ENCODE measurements around the gene NRXN3. TPM values are rescaled to one million over a fixed set of nuclear protein-coding genes. Genes with fewer than 3 reads are reported as not detected.

NRXN3 gene
- total RNA-seq, 2 experiments from 2014 or later = not detected

DNA sequence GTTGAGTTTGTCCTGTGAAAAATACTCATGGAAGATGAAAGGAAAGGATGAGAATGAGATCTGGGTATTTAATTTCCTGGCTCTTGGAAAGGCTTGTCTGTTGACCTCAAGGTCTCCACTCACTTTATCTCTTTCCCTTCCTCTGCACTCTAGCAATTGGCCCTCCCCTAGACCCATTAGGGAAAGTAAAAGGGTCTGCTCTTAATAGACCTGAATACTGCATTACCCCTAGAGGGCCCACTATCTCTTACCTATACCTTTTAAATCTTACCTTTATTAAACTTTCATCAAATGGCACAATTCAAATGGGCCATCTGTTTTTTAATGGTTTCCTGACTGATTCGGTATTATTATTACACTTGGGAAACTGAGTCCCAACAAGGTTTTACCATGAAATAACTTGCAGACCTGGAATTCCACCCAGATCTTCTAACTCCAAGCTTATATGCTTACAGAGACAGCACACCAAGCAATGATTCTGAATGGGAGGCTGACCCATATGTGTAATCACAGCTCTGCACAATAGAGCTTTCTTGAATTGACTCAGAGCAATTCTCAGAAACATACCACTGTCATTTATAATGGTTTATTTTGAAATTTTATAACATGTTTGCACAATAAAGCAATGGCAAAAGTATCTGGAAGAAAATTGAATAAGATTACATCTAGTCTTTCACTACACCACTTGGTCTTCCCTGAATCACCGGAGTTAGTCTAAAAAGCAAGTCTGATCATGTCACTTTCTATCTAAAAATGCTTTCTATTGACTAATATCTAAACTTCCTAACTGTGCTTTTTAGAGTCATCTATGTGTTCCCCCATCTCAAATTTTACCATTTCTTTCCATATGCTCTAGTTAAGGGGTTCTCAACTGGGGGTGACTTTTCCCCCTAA is 618.5 kb downstream of the NRXN3 start:
- Histone ChIP-seq H2AFZ (ENCODE audit: low read length) (no peak overlapping the region), H3K36me3 (ENCODE audit: insufficient read depth, low read length) (no peaks in the 10 kb centered on the region), H3K4me2 (ENCODE audit: low read length) (no peak overlapping the region), H3K9me2 (ENCODE audit: insufficient read depth, low read length) (no peaks in the 10 kb centered on the region), H3K4me3 (ENCODE audit: low read depth, low read length, poor library complexity, severe bottlenecking) (no peak overlapping the region), H4K20me1 (ENCODE audit: insufficient read depth, low read length) (no peaks in the 10 kb centered on the region), H3K79me2 (ENCODE audit: insufficient read depth, low read depth, low read length) (no peaks in the 10 kb centered on the region), H3K9me3 (ENCODE audit: low read length) (no peaks in the 10 kb centered on the region), H3K4me1 (ENCODE audit: insufficient read depth, low read length, poor library complexity, severe bottlenecking) (no peaks in the 10 kb centered on the region), H3K27ac (ENCODE audit: low read depth, low read length, poor library complexity, severe bottlenecking) (no peak overlapping the region)
- ChIA-PET CTCF (ENCODE audit: unreplicated experiment) (no interaction called here), POLR2A (no interaction called here)
- intact Hi-C loops (cut with micrococcal nuclease; ENCODE audit: unreplicated experiment) = no loop called here
- BruUV-seq (replicated peaks) = no TSS peak
- no peak for DNase-seq (ENCODE audit: low spot score)
- no peak for TF ChIP-seq CTCF (conservative IDR thresholded peaks at IDR 0.05; ENCODE audit: low read length)
- no peak for TF ChIP-seq EZH2phosphoT487 (IDR thresholded peaks at IDR 0.05; ENCODE audit: borderline replicate concordance, low read depth, low read length)

DNA sequence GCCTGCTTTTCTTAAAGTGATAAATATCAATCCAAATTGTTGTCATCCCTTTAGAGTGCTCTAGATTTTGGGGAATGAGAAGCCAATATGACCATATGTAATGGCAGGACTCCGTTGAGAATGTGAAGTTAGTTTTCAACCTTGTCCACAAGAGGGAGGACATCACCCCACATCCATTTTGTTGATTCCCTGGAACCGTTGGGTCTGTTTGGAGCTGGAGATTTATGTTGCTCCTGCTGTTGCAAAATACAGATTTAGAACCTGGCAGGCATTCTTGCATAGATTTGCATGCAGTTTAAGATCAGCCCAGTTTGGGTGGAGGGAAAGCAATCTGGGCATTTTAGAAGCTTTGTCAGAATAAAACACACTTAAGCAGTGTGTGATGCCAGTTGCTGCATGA is 620.1 kb downstream of the NRXN3 start:
- BruUV-seq (replicated peaks) = no TSS peak
- no peak for DNase-seq (ENCODE audit: low spot score)
- intact Hi-C loops (cut with micrococcal nuclease; ENCODE audit: unreplicated experiment) = no loop called here
- CTCF ChIA-PET (ENCODE audit: unreplicated experiment) = no interaction called here
- no peaks in the 10 kb centered on the region for H3K36me3 ChIP-seq (ENCODE audit: insufficient read depth, low read length)
- no peaks in the 10 kb centered on the region for H3K9me3 ChIP-seq (ENCODE audit: low read length)
- POLR2A ChIA-PET = no interaction called here
- no peaks in the 10 kb centered on the region for H4K20me1 ChIP-seq (ENCODE audit: insufficient read depth, low read length)
- H3K9me2 ChIP-seq (ENCODE audit: insufficient read depth, low read length) = no peaks in the 10 kb centered on the region
- no peak overlapping the region for H3K4me2 ChIP-seq (ENCODE audit: low read length)
- no peak overlapping the region for H2AFZ ChIP-seq (ENCODE audit: low read length)
- TF ChIP-seq EZH2phosphoT487 (IDR thresholded peaks at IDR 0.05; ENCODE audit: borderline replicate concordance, low read depth, low read length) (no peak), CTCF (conservative IDR thresholded peaks at IDR 0.05; ENCODE audit: low read length) (peak; percentile 43)
- no peaks in the 10 kb centered on the region for H3K79me2 ChIP-seq (ENCODE audit: insufficient read depth, low read depth, low read length)
- H3K27ac ChIP-seq (ENCODE audit: low read depth, low read length, poor library complexity, severe bottlenecking) = no peak overlapping the region
- no peaks in the 10 kb centered on the region for H3K4me1 ChIP-seq (ENCODE audit: insufficient read depth, low read length, poor library complexity, severe bottlenecking)
- no peak overlapping the region for H3K4me3 ChIP-seq (ENCODE audit: low read depth, low read length, poor library complexity, severe bottlenecking)

DNA sequence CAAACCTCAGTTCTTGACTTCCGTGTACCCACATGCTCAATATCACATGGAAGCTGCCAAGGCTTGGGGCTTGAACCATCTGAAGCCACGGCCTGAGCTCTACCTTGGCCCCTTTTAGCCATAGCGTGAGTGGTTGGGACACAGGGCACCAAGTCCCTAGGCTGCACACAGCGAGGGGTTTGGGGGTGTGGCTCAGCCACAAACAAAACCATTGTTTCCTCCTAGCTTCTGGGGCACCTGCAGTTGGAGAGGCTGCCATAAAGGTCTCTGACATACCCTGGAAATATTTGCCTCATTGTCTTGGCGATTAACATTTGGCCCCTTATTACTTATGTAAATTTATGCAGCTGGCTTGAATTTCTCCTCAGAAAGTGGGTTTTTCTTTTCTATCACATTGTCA is 628.6 kb downstream of the NRXN3 start:
- no peak for TF ChIP-seq EZH2phosphoT487 (IDR thresholded peaks at IDR 0.05; ENCODE audit: borderline replicate concordance, low read depth, low read length)
- no TSS peak for BruUV-seq (replicated peaks)
- Histone ChIP-seq H3K4me1 (ENCODE audit: insufficient read depth, low read length, poor library complexity, severe bottlenecking) (no peaks in the 10 kb centered on the region), H3K4me3 (ENCODE audit: low read depth, low read length, poor library complexity, severe bottlenecking) (no peak overlapping the region), H3K36me3 (ENCODE audit: insufficient read depth, low read length) (no peaks in the 10 kb centered on the region), H3K9me3 (ENCODE audit: low read length) (no peaks in the 10 kb centered on the region), H4K20me1 (ENCODE audit: insufficient read depth, low read length) (no peaks in the 10 kb centered on the region), H3K79me2 (ENCODE audit: insufficient read depth, low read depth, low read length) (no peaks in the 10 kb centered on the region), H3K4me2 (ENCODE audit: low read length) (no peak overlapping the region), H2AFZ (ENCODE audit: low read length) (no peak overlapping the region), H3K27ac (ENCODE audit: low read depth, low read length, poor library complexity, severe bottlenecking) (no peak overlapping the region), H3K9me2 (ENCODE audit: insufficient read depth, low read length) (no peaks in the 10 kb centered on the region)
- DNase-seq (ENCODE audit: low spot score) = no peak
- POLR2A ChIA-PET = no interaction called here
- intact Hi-C loops (cut with micrococcal nuclease; ENCODE audit: unreplicated experiment) = no loop called here
- CTCF ChIA-PET (ENCODE audit: unreplicated experiment) = no interaction called here
